Chondrocyte (in vitro differentiated cells): ENCODE data around the gene FAM131A. TPM values are rescaled to one million over a fixed set of nuclear protein-coding genes. Genes with fewer than 3 reads are reported as not detected.

ENCODE experiments used
- DNase-seq: peaks from one replicate; pipeline ENCODE4 v3.0.0; 2021; ENCODE audit warnings: mixed read lengths, low spot score
- H3K27ac Mint-ChIP-seq: one replicate; pipeline ENCODE4 v1.8.0; 2021; ENCODE audit warnings: mild to moderate bottlenecking, moderate library complexity, mixed read lengths; ENCODE audit not compliant: unreplicated experiment
- H3K27me3 Mint-ChIP-seq: 2 replicates; pipeline ENCODE4 v1.8.0; 2021; ENCODE audit warnings: low read depth, mixed read lengths
- H3K36me3 Mint-ChIP-seq: 2 replicates; pipeline ENCODE4 v1.8.0; 2021; ENCODE audit warnings: low read depth, mixed read lengths
- H3K4me1 Mint-ChIP-seq: 2 replicates; pipeline ENCODE4 v1.8.0; 2021; ENCODE audit warnings: low read depth, mild to moderate bottlenecking, mixed read lengths
- H3K4me3 Mint-ChIP-seq: one replicate; pipeline ENCODE4 v1.8.0; 2021; ENCODE audit warnings: mild to moderate bottlenecking, moderate library complexity, mixed read lengths; ENCODE audit not compliant: unreplicated experiment
- H3K9me3 Mint-ChIP-seq: 2 replicates; pipeline ENCODE4 v1.8.0; 2021; ENCODE audit warnings: low read depth, mixed read lengths
- total RNA-seq: library from RNA; stranded (reverse); gene quantifications from 3 replicates; pipeline ENCODE4 v1.2.1, GENCODE V29; 2021
- TF ChIP-seq, protein P1 (sequence below): fragments of 200-600 bp; sonication (generic); IDR thresholded peaks from 2 replicates; pipeline ENCODE4 v1.5.0; 2021; ENCODE audit warnings: antibody characterized with exemption, mild to moderate bottlenecking, moderate library complexity

The FAM131A gene
- total RNA-seq, 1 donor from 2014 or later = 13.4 TPM

DNA sequence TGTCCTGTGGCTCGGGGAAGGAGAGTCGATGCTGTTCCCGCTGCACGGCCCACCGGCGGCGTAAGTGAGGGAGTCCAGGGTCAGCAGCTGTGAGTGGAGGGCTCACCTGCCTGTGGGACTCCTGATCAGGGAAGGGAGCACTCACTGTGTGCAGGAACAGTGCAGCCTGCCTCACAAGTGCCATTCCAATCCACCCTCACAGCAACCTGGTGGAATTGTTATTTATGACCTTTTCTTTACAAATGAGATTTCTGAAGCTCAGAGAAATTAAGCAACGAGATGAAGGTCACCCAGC lies 51.5 kb downstream of the FAM131A start:
- no peak for DNase-seq
- H3K4me1 Mint-ChIP-seq = no peaks in the 10 kb centered on the region
- H3K27me3 Mint-ChIP-seq = peaks cover 19% of the 10 kb centered on the region
- H3K4me3 Mint-ChIP-seq = no peak overlapping the region
- H3K27ac Mint-ChIP-seq = no peak overlapping the region
- no peaks in the 10 kb centered on the region for H3K9me3 Mint-ChIP-seq
- peaks cover 2% of the 10 kb centered on the region for H3K36me3 Mint-ChIP-seq
- TF ChIP-seq, protein P1, sequence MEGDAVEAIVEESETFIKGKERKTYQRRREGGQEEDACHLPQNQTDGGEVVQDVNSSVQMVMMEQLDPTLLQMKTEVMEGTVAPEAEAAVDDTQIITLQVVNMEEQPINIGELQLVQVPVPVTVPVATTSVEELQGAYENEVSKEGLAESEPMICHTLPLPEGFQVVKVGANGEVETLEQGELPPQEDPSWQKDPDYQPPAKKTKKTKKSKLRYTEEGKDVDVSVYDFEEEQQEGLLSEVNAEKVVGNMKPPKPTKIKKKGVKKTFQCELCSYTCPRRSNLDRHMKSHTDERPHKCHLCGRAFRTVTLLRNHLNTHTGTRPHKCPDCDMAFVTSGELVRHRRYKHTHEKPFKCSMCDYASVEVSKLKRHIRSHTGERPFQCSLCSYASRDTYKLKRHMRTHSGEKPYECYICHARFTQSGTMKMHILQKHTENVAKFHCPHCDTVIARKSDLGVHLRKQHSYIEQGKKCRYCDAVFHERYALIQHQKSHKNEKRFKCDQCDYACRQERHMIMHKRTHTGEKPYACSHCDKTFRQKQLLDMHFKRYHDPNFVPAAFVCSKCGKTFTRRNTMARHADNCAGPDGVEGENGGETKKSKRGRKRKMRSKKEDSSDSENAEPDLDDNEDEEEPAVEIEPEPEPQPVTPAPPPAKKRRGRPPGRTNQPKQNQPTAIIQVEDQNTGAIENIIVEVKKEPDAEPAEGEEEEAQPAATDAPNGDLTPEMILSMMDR = no peak

DNA sequence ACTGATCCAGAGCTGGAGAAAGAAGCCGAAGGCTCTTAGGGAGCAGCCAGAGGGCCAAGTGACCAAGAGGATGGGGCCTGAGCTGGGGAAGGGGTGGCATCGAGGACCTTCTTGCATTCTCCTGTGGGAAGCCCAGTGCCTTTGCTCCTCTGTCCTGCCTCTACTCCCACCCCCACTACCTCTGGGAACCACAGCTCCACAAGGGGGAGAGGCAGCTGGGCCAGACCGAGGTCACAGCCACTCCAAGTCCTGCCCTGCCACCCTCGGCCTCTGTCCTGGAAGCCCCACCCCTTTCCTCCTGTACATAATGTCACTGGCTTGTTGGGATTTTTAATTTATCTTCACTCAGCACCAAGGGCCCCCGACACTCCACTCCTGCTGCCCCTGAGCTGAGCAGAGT lies 52.0 kb downstream of the FAM131A start:
- no peaks in the 10 kb centered on the region for H3K9me3 Mint-ChIP-seq
- H3K4me1 Mint-ChIP-seq = no peaks in the 10 kb centered on the region
- no peak overlapping the region for H3K4me3 Mint-ChIP-seq
- no peak for DNase-seq
- H3K27ac Mint-ChIP-seq = no peak overlapping the region
- H3K36me3 Mint-ChIP-seq = peaks cover 2% of the 10 kb centered on the region
- H3K27me3 Mint-ChIP-seq = peaks cover 20% of the 10 kb centered on the region
- TF ChIP-seq, protein P1 = no peak

DNA sequence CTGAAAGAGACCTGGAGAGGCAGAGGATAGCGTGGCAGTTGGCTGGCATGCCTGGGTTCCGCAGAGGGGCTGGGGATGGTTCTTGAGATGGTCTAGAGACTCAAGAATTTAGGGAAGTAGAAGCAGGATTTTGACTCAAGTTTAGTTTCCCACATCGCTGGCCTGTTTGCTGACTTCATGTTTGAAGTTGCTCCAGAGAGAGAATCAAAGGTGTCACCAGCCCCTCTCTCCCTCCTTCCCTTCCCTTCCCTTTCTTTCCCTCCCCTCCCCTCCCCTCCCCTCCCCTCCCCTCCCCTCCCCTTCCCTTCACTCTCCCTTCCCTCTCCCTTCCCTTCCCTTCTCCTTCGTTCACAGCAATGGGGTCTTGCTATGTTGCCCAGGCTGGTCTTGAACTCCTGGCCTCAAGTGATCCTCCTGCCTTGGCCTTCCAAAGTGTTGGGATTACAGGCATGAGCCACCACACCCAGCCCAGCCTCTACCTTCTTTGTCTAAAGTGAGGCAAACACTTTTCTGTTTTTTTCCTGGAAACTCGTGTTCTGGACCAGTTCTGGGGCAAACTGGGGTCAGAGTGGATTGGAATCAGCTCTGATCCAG lies 52.6 kb downstream of the FAM131A start:
- Mint-ChIP-seq H3K27ac (no peak overlapping the region), H3K4me3 (no peak overlapping the region), H3K27me3 (peaks cover 20% of the 10 kb centered on the region), H3K9me3 (no peaks in the 10 kb centered on the region), H3K36me3 (peaks cover 2% of the 10 kb centered on the region), H3K4me1 (no peaks in the 10 kb centered on the region)
- no peak for DNase-seq
- TF ChIP-seq, protein P1 = no peak

DNA sequence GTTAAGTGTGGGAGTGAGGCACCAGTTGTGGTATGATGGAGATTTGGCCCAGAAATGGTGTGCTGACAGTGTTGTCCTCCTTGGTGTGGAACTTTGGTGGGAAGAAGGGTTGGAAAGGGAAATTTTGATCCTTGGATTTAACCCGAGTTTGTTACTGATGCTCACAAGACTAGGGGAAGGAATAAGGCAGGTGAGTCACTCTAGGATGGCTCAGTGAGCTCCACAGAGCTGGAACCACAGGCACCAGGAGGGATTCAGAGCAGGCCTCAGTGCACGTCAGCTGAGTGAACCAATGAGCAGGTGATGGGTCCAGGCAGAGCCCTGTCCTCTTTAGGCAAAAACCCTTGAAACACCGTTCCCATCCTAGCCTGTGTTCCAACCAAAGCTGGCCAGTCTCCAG lies 53.9 kb downstream of the FAM131A start:
- peaks cover 20% of the 10 kb centered on the region for H3K27me3 Mint-ChIP-seq
- H3K4me1 Mint-ChIP-seq = no peaks in the 10 kb centered on the region
- H3K36me3 Mint-ChIP-seq = peaks cover 2% of the 10 kb centered on the region
- no peak overlapping the region for H3K4me3 Mint-ChIP-seq
- no peak overlapping the region for H3K27ac Mint-ChIP-seq
- TF ChIP-seq, protein P1 = no peak
- no peaks in the 10 kb centered on the region for H3K9me3 Mint-ChIP-seq
- DNase-seq = peak; percentile 32

DNA sequence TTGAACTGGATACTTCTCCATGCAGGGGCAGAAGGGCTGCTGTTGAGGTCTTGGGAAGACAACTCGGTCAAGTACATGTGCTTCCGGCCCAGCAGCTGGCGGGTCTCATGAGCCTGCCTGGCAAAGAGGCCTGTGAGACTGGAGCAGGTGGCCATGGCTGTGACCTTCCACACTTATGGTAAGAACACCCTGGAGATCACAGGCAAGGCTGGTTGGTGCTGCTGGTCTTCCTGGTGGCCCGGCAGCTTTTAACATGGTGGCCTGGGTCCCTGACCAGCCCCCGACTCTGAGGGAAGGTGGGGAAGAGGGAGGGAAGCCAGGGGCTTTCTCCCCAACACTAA lies 57.9 kb downstream of the FAM131A start:
- peaks cover 5% of the 10 kb centered on the region for H3K4me1 Mint-ChIP-seq
- DNase-seq = peak; percentile 44
- peaks cover 2% of the 10 kb centered on the region for H3K36me3 Mint-ChIP-seq
- TF ChIP-seq, protein P1 = no peak
- H3K27ac Mint-ChIP-seq = peak overlapping the region; percentile 45
- no peak overlapping the region for H3K4me3 Mint-ChIP-seq
- peaks cover 13% of the 10 kb centered on the region for H3K27me3 Mint-ChIP-seq
- no peaks in the 10 kb centered on the region for H3K9me3 Mint-ChIP-seq

Other genes starting within 250 kb of the FAM131A start
- gene HTR3E, start 240.5 kb upstream of the FAM131A start, total RNA-seq = not detected in 3 replicates
- gene EIF2B5, start 202.2 kb upstream of the FAM131A start, total RNA-seq = 24.0 to 31.8 TPM (median 26.1 TPM) in 3 replicates
- 88.1 to 113 TPM (median 102 TPM) in 3 replicates for gene DVL3, start 182.2 kb upstream of the FAM131A start, total RNA-seq
- gene AP2M1, start 162.7 kb upstream of the FAM131A start, total RNA-seq = 455 to 492 TPM (median 488 TPM) in 3 replicates
- 52.8 to 68.9 TPM (median 53.8 TPM) in 3 replicates for gene ABCF3, start 151.4 kb upstream of the FAM131A start, total RNA-seq
- gene VWA5B2, start 108.0 kb upstream of the FAM131A start, total RNA-seq = 0.25 TPM in 1 of 3 replicates, not detected in the others
- 33.3 to 43.7 TPM (median 36.8 TPM) in 3 replicates for gene ALG3, start 88.6 kb upstream of the FAM131A start, total RNA-seq
- 4.3 to 5.0 TPM (median 4.4 TPM) in 3 replicates for gene EEF1AKMT4, start 87.9 kb upstream of the FAM131A start, total RNA-seq
- 3.2 to 5.3 TPM (median 3.9 TPM) in 3 replicates for gene CAMK2N2, start 76.0 kb upstream of the FAM131A start, total RNA-seq
- gene ECE2, start 61.6 kb upstream of the FAM131A start, total RNA-seq = not detected in 3 replicates
- gene PSMD2, start 38.4 kb upstream of the FAM131A start, total RNA-seq = 237 to 288 TPM (median 238 TPM) in 3 replicates
- 388 to 532 TPM (median 403 TPM) in 3 replicates for gene EIF4G1, start 23.0 kb upstream of the FAM131A start, total RNA-seq
- 3.1 to 6.5 TPM (median 3.1 TPM) in 3 replicates for gene CLCN2, start 24.0 kb downstream of the FAM131A start, total RNA-seq
- gene POLR2H, start 24.1 kb downstream of the FAM131A start, total RNA-seq = 49.8 to 71.0 TPM (median 50.4 TPM) in 3 replicates
- gene THPO, start 40.6 kb downstream of the FAM131A start, total RNA-seq = not detected in 3 replicates
- gene CHRD, start 42.5 kb downstream of the FAM131A start, total RNA-seq = 1.4 to 4.7 TPM (median 1.5 TPM) in 3 replicates
- gene EPHB3, start 224.2 kb downstream of the FAM131A start, total RNA-seq = 7.2 to 11.6 TPM (median 7.5 TPM) in 3 replicates